DLD1 (cell line): ENCODE data around the gene TRPM5.

Source experiments
- in situ Hi-C: cut with HindIII; loops from 2 replicates; pipeline ENCODE4 v1.10.0; 2017; ENCODE audit warnings: low sequenced_read_pairs

Gene TRPM5

DNA sequence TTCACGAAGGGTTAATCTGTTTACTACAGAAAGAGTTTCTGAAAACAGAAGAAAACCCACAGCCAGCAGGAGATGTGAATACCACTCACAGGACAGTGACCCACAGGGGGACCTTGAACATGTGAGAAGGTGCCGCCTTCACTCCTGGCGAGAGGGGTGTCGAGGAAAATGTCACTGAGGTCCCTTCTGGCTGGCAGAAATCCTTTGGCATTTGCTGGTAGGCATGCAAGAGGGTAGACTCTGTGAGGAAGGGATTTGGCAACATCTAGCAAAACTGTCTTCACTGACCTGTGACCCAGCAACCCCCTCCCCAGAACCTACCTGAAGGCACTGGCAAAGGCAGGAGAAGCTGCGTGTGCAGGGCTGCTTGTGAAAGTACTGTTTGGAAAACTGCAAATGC, 9.1 kb upstream of the TRPM5 start:
- in situ Hi-C loops: no loop called here

GRCh38 chr11:2452321-2453012, 8.2 kb upstream of the TRPM5 start:
- in situ Hi-C loops: no loop called here

GRCh38 chr11:2451916-2452315, 7.6 kb upstream of the TRPM5 start:
- in situ Hi-C loops: no loop called here

- in situ Hi-C loops: no loop called here
Observed at GRCh38 chr11:2451336-2451735, 7.0 kb upstream of the TRPM5 start.

GRCh38 chr11:2450321-2451041, 6.2 kb upstream of the TRPM5 start:
- in situ Hi-C loops: no loop called here

GRCh38 chr11:2449548-2450320, 5.4 kb upstream of the TRPM5 start:
- in situ Hi-C loops: no loop called here

GRCh38 chr11:2448661-2449547, 4.6 kb upstream of the TRPM5 start:
- in situ Hi-C loops: no loop called here

DNA sequence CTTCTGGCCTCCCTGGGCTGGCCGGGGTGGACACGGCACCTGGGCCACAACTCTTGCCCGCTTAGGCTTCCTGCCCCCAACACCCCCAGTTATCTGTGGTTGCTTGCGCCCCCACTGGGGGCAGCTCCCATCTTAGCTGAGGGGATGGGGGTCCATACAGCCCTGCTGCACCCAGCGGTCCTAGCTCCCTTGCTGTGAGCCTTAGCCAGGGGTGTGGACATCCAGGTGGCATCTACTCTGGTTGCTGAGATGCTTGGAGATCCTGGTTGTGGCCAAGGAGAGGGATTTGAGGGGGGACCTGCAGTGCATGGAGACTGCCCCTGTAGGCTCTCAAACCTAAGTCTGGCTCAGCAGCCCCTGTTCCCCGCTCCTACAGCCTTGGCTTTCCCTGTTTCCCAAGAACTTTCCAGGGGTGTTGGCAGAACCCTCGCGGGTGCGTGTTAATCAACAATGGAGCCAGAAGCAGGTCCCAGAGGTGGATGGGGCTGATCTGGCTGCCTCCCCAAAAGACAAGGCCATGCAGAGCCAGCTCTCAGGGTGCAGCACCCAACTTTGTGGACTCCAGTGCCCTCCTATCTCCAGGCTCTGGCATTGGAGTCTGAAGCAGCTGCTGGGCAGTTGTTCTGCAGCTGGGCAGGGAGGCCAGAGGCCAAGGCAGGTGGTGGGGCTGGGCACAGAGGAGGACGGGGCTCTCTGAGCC, 3.8 kb upstream of the TRPM5 start:
- in situ Hi-C loops: no loop called here

- in situ Hi-C loops: no loop called here
Observed at GRCh38 chr11:2447253-2447950, 3.1 kb upstream of the TRPM5 start.

DNA sequence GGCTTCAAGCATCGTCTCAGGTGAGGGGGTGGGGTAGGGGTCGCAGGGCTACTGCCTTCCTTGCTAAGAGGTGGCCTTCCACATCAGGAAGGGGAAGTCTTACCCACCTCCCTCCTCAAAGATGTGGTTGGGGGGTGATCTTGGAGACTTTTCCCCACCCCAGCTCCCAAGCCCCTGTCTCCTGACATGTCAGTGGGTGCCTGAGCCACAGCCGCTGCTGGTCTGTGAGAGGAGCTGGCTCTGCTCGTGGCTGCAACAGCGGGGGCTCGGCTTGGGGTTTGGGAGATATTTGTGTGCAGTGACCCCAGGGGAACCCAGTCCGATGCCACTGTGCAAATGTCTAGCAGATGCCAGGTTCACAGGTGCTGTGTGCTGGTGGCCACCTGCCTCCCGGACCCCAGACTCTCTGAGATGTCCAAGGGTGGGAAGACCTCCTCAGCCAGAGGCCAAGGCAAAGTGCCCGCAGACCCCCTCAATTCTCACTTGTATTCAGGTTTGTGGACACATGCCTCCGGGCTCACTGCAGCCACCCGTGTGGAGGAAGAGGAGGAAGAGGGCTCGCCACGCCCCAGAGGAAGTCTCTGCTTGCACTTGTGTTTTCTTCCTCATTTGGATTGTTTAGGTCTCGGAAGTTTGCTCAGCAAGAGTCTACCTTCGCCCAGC, 2.4 kb upstream of the TRPM5 start:
- in situ Hi-C loops: no loop called here

DNA sequence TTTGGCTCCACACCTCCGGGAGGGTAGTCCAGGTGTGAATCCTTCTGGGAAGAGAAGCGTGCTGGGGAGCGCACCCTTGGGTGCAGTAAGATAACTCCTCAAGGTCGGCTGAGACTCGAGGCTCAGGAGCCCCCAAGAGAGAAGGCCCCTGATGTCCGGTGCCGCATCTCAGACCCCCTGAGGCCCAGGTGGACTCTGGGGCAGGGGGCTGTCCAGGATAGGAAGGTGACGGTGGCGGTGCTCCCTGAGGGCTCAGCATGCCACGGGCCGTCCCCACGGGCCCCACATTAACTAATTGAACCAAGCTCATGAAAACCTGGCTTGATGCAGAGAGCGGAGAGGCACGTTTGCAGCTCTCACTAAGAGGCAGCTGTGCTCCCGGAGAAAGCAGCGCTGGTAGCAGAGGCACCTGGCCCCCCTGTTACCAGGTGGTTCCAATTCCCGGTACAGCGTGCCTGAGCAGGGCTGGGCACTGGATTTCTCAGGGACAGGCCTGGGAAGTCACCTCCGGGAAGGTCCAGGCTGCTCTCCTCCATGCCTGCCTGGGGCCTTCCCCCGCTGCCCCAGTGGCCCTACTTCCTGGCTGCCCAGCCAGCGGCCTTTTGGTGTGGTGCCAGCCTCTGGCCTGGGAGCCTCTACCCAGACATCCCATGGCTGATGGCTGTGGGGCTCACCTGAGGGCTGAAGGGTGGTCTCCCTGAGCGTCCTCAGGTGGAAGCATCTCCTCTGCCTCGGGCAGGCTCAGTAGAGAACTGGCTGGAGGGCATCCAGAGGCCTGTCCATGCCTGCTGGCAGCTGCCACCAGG, 1.6 kb upstream of the TRPM5 start:
- in situ Hi-C loops: no loop called here

DNA sequence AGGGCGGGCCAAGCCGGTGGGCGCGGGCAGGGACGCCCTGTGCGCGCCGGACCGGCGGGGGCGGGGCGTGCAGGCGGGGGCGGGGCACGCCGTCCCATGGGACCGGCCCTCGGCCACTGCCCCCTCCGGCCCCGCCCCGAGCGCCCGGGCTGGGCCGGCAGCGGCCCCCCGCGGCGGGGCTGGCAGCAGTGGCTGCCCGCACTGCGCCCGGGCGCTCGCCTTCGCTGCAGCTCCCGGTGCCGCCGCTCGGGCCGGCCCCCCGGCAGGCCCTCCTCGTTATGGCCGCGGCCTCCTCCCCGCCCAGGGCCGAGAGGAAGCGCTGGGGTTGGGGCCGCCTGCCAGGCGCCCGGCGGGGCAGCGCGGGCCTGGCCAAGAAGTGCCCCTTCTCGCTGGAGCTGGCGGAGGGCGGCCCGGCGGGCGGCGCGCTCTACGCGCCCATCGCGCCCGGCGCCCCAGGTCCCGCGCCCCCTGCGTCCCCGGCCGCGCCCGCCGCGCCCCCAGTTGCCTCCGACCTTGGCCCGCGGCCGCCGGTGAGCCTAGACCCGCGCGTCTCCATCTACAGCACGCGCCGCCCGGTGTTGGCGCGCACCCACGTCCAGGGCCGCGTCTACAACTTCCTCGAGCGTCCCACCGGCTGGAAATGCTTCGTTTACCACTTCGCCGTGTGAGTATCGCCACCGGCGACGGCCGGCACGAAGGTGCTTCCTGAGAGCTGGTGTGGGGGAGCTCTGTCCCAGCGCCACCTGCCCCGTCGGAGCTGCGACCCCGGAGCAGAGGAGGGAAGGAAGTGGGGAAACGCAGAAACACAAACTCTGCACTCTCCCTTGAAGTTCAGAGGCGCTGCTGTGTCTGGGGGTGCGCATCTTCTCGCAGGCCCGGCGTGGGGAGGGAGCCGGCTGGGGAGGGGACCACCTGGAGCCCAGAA, 769 bp upstream of the TRPM5 start, which contains the start of gene KCNQ1:
KCNQ1 (plus strand) TSS at position 188 of the 925 bp plus-strand sequence; CDS start at position 279, 91 bp downstream.
- in situ Hi-C loops: no loop called here

GRCh38 chr11:2443406-2443805, 908 bp downstream of the TRPM5 start:
- in situ Hi-C loops: no loop called here

DNA sequence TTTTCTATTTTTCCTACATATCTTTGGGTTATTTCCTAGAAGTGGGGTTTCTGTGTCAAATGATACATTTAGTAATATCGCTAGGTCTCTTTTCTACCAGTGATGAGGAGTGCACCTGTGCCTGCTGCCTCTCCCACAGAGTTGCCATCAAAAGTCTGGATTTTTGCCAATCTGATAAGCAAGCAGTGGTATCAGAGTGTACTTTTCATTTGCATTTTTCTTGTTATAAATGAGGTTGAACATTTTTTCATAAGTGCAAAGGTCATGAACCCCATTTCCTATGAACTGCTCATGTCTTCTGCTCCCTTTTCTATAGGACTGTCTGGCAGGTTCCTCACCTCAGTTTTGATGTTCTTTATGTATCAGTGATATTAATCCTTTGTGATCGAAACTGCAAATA, 1.7 kb downstream of the TRPM5 start:
- in situ Hi-C loops: no loop called here

- in situ Hi-C loops: no loop called here
Observed at GRCh38 chr11:2441171-2441570, 3.1 kb downstream of the TRPM5 start.

DNA sequence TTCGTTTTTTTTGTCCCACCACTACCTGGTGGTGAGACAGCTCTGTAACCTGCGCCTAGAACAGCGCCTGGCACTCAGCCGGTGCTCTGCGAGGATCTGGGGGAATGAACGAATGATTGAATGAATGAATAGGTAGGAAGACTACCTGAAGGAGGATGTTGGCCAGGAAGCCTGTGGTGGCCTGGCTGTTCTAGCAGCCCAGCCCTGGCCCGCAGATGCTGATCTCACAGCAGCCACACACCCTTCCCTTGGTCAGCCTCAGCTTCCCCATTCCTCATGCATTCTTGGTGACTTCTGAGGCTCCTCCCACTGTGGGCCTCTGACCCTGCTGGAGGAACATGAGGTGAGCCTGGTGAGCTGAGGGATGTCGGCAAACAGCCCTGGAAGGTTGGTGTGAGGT, 3.7 kb downstream of the TRPM5 start:
- in situ Hi-C loops: no loop called here

- in situ Hi-C loops: no loop called here
Observed at GRCh38 chr11:2439820-2440219, 4.5 kb downstream of the TRPM5 start.
